ENCODE measurements around the gene PPP2R1B. TPM values are rescaled to one million over a fixed set of nuclear protein-coding genes. Genes with fewer than 3 reads are reported as not detected.

PPP2R1B gene
- total and polyA plus RNA-seq, 2 experiments from 2014 or later = 13.2 to 14.4 TPM

DNA sequence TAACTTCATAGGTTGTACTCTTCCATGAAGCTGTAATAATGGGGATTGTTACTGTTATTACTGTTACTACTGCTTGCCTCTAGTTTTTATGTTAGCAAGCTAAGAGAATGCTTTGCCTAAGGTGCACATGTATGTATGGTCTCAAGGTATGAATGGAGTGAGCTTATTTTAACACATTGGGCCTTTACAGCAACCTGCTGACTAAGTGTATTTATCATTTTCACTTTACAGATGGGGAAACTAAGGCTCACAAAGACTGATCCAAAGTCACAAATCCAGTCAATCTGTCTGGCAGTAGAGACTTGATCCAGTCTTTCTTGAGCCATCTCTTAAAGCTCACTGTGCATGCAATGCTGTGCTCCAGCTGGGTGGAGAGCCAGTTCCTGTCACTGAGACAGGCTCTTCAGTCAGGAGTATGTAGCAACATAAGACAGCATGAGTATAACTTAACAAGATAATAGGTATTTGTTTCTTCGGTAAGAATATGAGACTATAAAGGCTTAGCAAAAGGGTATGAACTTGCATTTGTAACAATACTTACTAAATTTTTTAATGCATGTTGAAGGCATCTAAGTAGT, 66.5 kb downstream of the PPP2R1B start:
- DNase-seq (ENCODE audit: low read depth in 1 of 2, low spot score in 1 of 2) = no peak
- Histone ChIP-seq H3K36me3 (peaks cover 6% of the 10 kb centered on the region), H3K4me3 (no peak overlapping the region), H3K27me3 (no peaks in the 10 kb centered on the region), H3K27ac (no peak overlapping the region), H3K4me1 (ENCODE audit: low read depth) (peaks cover 10% of the 10 kb centered on the region), H3K9me3 (ENCODE audit: low read depth) (no peaks in the 10 kb centered on the region)
- TF ChIP-seq, protein P1, sequence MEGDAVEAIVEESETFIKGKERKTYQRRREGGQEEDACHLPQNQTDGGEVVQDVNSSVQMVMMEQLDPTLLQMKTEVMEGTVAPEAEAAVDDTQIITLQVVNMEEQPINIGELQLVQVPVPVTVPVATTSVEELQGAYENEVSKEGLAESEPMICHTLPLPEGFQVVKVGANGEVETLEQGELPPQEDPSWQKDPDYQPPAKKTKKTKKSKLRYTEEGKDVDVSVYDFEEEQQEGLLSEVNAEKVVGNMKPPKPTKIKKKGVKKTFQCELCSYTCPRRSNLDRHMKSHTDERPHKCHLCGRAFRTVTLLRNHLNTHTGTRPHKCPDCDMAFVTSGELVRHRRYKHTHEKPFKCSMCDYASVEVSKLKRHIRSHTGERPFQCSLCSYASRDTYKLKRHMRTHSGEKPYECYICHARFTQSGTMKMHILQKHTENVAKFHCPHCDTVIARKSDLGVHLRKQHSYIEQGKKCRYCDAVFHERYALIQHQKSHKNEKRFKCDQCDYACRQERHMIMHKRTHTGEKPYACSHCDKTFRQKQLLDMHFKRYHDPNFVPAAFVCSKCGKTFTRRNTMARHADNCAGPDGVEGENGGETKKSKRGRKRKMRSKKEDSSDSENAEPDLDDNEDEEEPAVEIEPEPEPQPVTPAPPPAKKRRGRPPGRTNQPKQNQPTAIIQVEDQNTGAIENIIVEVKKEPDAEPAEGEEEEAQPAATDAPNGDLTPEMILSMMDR (IDR thresholded peaks at IDR 0.05; ENCODE audit: low read depth, low read length) = no peak

DNA sequence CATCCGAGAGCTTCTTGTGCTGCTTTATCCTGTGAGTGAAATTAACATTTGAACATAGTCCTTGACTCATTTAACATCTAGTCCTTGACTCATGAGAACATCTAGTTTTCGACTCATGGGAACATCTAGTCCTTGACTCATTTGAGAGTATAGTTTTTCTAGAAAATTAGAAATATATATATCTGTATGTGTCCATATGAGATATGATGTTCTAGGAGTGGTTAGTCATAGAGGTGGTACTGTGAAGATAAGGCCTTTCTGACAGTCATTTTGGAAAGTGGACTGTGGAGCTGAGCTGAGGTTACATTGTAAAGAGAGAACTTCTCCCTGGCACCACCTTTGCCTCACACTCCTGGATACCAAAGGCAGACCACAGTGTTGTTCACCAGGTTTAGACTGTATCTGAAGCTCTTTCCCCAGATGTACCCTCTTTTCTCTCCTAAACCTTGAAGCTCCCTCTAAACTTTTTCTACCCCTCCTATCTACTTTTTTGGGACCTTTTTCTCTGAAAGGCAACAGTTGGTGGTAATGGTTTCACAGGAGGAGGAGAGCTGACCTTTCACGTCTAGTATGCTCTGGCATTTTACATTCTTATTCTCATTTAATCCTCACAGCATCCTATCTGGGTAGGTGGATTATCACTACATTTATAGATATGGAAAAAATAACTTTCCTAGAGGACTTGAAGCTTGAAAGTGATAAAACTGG, 67.2 kb downstream of the PPP2R1B start:
- no peak overlapping the region for H3K4me3 ChIP-seq
- TF ChIP-seq, protein P1 (IDR thresholded peaks at IDR 0.05; ENCODE audit: low read depth, low read length) = no peak

DNA sequence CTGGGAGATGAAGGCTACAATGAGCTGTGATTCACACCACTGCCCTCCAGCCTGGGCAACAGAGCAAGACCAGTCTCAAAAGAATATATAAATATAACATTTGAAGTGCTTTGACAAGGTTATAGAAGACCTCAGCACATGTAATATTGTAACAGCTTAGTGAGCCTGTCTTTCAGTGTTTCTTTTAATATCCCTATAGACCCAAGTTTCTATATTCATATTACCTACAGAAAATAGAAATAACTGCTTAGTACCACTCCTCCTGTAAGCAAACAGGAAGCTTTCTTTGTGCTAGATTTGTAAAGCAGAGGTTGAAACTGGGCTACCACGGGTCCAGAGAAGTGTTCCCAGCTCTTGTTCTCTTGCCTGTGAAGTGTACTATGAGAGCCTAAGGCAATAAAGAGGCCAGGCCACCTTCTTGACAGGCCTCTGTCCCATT, 68.2 kb downstream of the PPP2R1B start:
- Histone ChIP-seq H3K4me1 (ENCODE audit: low read depth) (peaks cover 25% of the 10 kb centered on the region), H3K4me3 (no peak overlapping the region)
- no peak for DNase-seq (ENCODE audit: low read depth in 1 of 2, low spot score in 1 of 2)

More for the DNA sequence above, 67.2 kb downstream of the PPP2R1B start:
- H3K4me1 ChIP-seq (ENCODE audit: low read depth) = peaks cover 17% of the 10 kb centered on the region
- H3K9me3 ChIP-seq (ENCODE audit: low read depth) = no peaks in the 10 kb centered on the region
- peaks cover 2% of the 10 kb centered on the region for H3K36me3 ChIP-seq
- no peak overlapping the region for H3K27ac ChIP-seq
- no peak for DNase-seq (ENCODE audit: low read depth in 1 of 2, low spot score in 1 of 2)
- no peaks in the 10 kb centered on the region for H3K27me3 ChIP-seq

GRCh38 chr11:111696556-111696955, 69.6 kb downstream of the PPP2R1B start:
- peaks cover 25% of the 10 kb centered on the region for H3K4me1 ChIP-seq (ENCODE audit: low read depth)
- H3K27ac ChIP-seq = no peak overlapping the region
- peak in 1 of 2 donors; percentile 24 for DNase-seq (ENCODE audit: low read depth in 1 of 2, low spot score in 1 of 2)
- no peak overlapping the region for H3K4me3 ChIP-seq
- H3K9me3 ChIP-seq (ENCODE audit: low read depth) = no peaks in the 10 kb centered on the region
- no peaks in the 10 kb centered on the region for H3K27me3 ChIP-seq
- H3K36me3 ChIP-seq = peaks cover 2% of the 10 kb centered on the region
- TF ChIP-seq, protein P1 (IDR thresholded peaks at IDR 0.05; ENCODE audit: low read depth, low read length) = no peak

More for the DNA sequence above, 68.2 kb downstream of the PPP2R1B start:
- Histone ChIP-seq H3K9me3 (ENCODE audit: low read depth) (no peaks in the 10 kb centered on the region), H3K27me3 (no peaks in the 10 kb centered on the region), H3K27ac (no peak overlapping the region), H3K36me3 (peaks cover 2% of the 10 kb centered on the region)
- TF ChIP-seq, protein P1 (IDR thresholded peaks at IDR 0.05; ENCODE audit: low read depth, low read length) = no peak

- peaks cover 22% of the 10 kb centered on the region for H3K4me1 ChIP-seq (ENCODE audit: low read depth)
- no peaks in the 10 kb centered on the region for H3K27me3 ChIP-seq
- TF ChIP-seq, protein P1 (IDR thresholded peaks at IDR 0.05; ENCODE audit: low read depth, low read length) = no peak
- no peak overlapping the region for H3K4me3 ChIP-seq
- H3K36me3 ChIP-seq = no peaks in the 10 kb centered on the region
- H3K9me3 ChIP-seq (ENCODE audit: low read depth) = no peaks in the 10 kb centered on the region
- DNase-seq (ENCODE audit: low read depth in 1 of 2, low spot score in 1 of 2) = peak in 1 of 2 donors; percentile 85
- H3K27ac ChIP-seq = no peak overlapping the region
Observed at GRCh38 chr11:111694851-111695250, 71.3 kb downstream of the PPP2R1B start.
